Measurements from ENCODE around the gene OVCH1. TPM values are rescaled to one million over a fixed set of nuclear protein-coding genes. Genes with fewer than 3 reads are reported as not detected.

Gene OVCH1
- total RNA-seq, 2 experiments from 2014 or later: not detected

GRCh38 chr12:29415111-29415510 lies 82.4 kb downstream of the OVCH1 start:
- TF ChIP-seq, protein P1, sequence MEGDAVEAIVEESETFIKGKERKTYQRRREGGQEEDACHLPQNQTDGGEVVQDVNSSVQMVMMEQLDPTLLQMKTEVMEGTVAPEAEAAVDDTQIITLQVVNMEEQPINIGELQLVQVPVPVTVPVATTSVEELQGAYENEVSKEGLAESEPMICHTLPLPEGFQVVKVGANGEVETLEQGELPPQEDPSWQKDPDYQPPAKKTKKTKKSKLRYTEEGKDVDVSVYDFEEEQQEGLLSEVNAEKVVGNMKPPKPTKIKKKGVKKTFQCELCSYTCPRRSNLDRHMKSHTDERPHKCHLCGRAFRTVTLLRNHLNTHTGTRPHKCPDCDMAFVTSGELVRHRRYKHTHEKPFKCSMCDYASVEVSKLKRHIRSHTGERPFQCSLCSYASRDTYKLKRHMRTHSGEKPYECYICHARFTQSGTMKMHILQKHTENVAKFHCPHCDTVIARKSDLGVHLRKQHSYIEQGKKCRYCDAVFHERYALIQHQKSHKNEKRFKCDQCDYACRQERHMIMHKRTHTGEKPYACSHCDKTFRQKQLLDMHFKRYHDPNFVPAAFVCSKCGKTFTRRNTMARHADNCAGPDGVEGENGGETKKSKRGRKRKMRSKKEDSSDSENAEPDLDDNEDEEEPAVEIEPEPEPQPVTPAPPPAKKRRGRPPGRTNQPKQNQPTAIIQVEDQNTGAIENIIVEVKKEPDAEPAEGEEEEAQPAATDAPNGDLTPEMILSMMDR (IDR thresholded peaks at IDR 0.05): no peak
- no peaks in the 10 kb centered on the region for H3K4me1 Mint-ChIP-seq (ENCODE audit: low read depth)
- ChIA-PET POLR2A (no interaction called here), CTCF (no interaction called here)
- intact Hi-C loops (cut with DNase I, micrococcal nuclease): no loop called here
- Histone ChIP-seq H3K36me3 (ENCODE audit: insufficient read depth, low read length) (no peaks in the 10 kb centered on the region), H3K27me3 (ENCODE audit: control insufficient read depth in 1 of 2, insufficient read depth in 2 of 2, low read length in 2 of 2) (peaks cover 0 to 14% of the 10 kb centered on the region in 2 experiments), H3K4me3 (ENCODE audit: low read length) (no peak overlapping the region), H3K27ac (ENCODE audit: low read depth in 1 of 2, low read length in 2 of 2) (no peak overlapping the region), H3K9me3 (ENCODE audit: control insufficient read depth in 1 of 2, insufficient read depth in 1 of 2, low read length in 2 of 2) (no peaks in the 10 kb centered on the region), H3K4me1 (ENCODE audit: insufficient read depth, low read length) (no peaks in the 10 kb centered on the region)
- no peaks in the 10 kb centered on the region for H3K36me3 Mint-ChIP-seq (ENCODE audit: low read depth)
- peaks cover 56% of the 10 kb centered on the region for H3K27me3 Mint-ChIP-seq
- peaks cover 5% of the 10 kb centered on the region for H3K9me3 Mint-ChIP-seq
- no peak overlapping the region for H3K4me3 Mint-ChIP-seq
- ATAC-seq (ENCODE audit: poor library complexity) (no peak), DNase-seq (no peak)
- no peak overlapping the region for H3K27ac Mint-ChIP-seq

DNA sequence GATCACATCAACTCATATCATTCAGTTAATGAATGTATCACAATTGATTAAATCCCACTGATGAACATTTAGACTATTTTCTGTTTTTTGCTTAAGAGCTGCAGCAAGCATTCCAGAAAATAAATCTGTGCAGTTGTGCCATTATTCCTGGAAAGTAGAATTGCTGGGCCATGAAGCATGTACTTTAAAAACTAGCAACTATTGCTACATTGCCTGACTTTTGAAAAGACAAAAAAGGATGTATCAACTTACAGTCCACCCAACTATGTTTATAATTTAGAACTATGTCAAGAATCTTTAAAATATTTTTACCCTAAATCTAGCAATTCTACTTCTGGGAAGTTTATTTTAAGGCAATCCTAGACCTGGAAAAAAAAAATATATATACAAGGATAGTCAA lies 83.1 kb downstream of the OVCH1 start:
- Histone ChIP-seq H3K36me3 (ENCODE audit: insufficient read depth, low read length) (no peaks in the 10 kb centered on the region), H3K27me3 (ENCODE audit: control insufficient read depth in 1 of 2, insufficient read depth in 2 of 2, low read length in 2 of 2) (peaks cover 0 to 14% of the 10 kb centered on the region in 2 experiments), H3K9me3 (ENCODE audit: control insufficient read depth in 1 of 2, insufficient read depth in 1 of 2, low read length in 2 of 2) (no peaks in the 10 kb centered on the region), H3K27ac (ENCODE audit: low read depth in 1 of 2, low read length in 2 of 2) (no peak overlapping the region), H3K4me3 (ENCODE audit: low read length) (no peak overlapping the region), H3K4me1 (ENCODE audit: insufficient read depth, low read length) (no peaks in the 10 kb centered on the region)
- TF ChIP-seq, protein P1 (IDR thresholded peaks at IDR 0.05): no peak
- H3K4me3 Mint-ChIP-seq: no peak overlapping the region
- CTCF ChIA-PET: no interaction called here
- no peak for ATAC-seq (ENCODE audit: poor library complexity)
- DNase-seq: no peak
- H3K36me3 Mint-ChIP-seq (ENCODE audit: low read depth): no peaks in the 10 kb centered on the region
- intact Hi-C loops (cut with DNase I, micrococcal nuclease): no loop called here
- peaks cover 5% of the 10 kb centered on the region for H3K9me3 Mint-ChIP-seq
- POLR2A ChIA-PET: no interaction called here
- no peak overlapping the region for H3K27ac Mint-ChIP-seq
- peaks cover 54% of the 10 kb centered on the region for H3K27me3 Mint-ChIP-seq
- no peaks in the 10 kb centered on the region for H3K4me1 Mint-ChIP-seq (ENCODE audit: low read depth)

- Mint-ChIP-seq H3K27me3 (peaks cover 34% of the 10 kb centered on the region), H3K36me3 (ENCODE audit: low read depth) (no peaks in the 10 kb centered on the region), H3K4me1 (ENCODE audit: low read depth) (no peaks in the 10 kb centered on the region), H3K9me3 (peaks cover under 1% of the 10 kb centered on the region), H3K4me3 (no peak overlapping the region), H3K27ac (no peak overlapping the region)
- intact Hi-C loops (cut with DNase I, micrococcal nuclease): no loop called here
- POLR2A ChIA-PET: no interaction called here
- Histone ChIP-seq H3K27ac (ENCODE audit: low read depth in 1 of 2, low read length in 2 of 2) (no peak overlapping the region), H3K27me3 (ENCODE audit: control insufficient read depth in 1 of 2, insufficient read depth in 2 of 2, low read length in 2 of 2) (no peaks in the 10 kb centered on the region), H3K4me3 (ENCODE audit: low read length) (no peak overlapping the region), H3K4me1 (ENCODE audit: insufficient read depth, low read length) (no peaks in the 10 kb centered on the region), H3K9me3 (ENCODE audit: control insufficient read depth in 1 of 2, insufficient read depth in 1 of 2, low read length in 2 of 2) (no peaks in the 10 kb centered on the region), H3K36me3 (ENCODE audit: insufficient read depth, low read length) (no peaks in the 10 kb centered on the region)
- ATAC-seq (ENCODE audit: poor library complexity): no peak
- CTCF ChIA-PET: no interaction called here
- no peak for DNase-seq
- TF ChIP-seq, protein P1 (IDR thresholded peaks at IDR 0.05): no peak
Observed at GRCh38 chr12:29405561-29405960, 91.9 kb downstream of the OVCH1 start.

Data from CD4-positive, alpha-beta T cell (primary cell).